ENCODE data around the gene KIRREL3. TPM values are rescaled to one million over a fixed set of nuclear protein-coding genes. Genes with fewer than 3 reads are reported as not detected.

The KIRREL3 gene
- total RNA-seq, 2 donors from 2014 or later: 0.28 TPM; not detected in 1

- intact Hi-C loops (cut with DNase I): no loop called here
- TF ChIP-seq, protein P1, sequence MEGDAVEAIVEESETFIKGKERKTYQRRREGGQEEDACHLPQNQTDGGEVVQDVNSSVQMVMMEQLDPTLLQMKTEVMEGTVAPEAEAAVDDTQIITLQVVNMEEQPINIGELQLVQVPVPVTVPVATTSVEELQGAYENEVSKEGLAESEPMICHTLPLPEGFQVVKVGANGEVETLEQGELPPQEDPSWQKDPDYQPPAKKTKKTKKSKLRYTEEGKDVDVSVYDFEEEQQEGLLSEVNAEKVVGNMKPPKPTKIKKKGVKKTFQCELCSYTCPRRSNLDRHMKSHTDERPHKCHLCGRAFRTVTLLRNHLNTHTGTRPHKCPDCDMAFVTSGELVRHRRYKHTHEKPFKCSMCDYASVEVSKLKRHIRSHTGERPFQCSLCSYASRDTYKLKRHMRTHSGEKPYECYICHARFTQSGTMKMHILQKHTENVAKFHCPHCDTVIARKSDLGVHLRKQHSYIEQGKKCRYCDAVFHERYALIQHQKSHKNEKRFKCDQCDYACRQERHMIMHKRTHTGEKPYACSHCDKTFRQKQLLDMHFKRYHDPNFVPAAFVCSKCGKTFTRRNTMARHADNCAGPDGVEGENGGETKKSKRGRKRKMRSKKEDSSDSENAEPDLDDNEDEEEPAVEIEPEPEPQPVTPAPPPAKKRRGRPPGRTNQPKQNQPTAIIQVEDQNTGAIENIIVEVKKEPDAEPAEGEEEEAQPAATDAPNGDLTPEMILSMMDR (IDR thresholded peaks at IDR 0.05): no peak
These were observed 177.3 kb downstream of the KIRREL3 start for GRCh38 chr11:126823274-126823673.

DNA sequence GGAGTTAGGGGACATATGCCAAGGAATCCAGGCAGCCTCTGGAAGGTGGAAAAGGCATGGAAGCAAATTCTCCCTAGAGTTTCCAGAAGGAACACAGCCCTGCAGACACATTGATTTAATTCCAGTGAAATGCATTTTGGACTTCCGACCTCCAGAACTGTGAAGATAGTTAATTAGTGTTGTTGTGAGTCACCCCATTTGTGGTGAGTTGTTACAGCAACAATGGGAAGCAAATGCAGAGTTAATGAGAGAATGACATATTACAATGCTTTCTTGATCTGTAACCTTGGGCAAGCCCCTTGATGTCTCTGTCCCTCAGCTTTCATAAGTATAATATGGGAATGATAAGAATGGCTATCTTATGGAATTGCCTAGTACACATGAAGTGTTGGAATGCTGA, 178.7 kb downstream of the KIRREL3 start:
- no peak overlapping the region for H3K27ac ChIP-seq
- no peaks in the 10 kb centered on the region for H3K36me3 ChIP-seq
- no peak for DNase-seq (ENCODE audit: low spot score)
- intact Hi-C loops (cut with DNase I): no loop called here
- 93% methylated on average over 1 of the region's 1 CpG for WGBS
- H3K9me3 ChIP-seq: no peaks in the 10 kb centered on the region
- no peaks in the 10 kb centered on the region for H3K4me1 ChIP-seq (replicated peaks)
- no peak overlapping the region for H3K4me3 ChIP-seq
- H3K27me3 ChIP-seq (replicated peaks; ENCODE audit: insufficient read depth): peaks cover 2% of the 10 kb centered on the region
- no peak for TF ChIP-seq POLR2AphosphoS5 (IDR thresholded peaks at IDR 0.05)
- TF ChIP-seq, protein P1 (IDR thresholded peaks at IDR 0.05): no peak
- TF ChIP-seq POLR2A (IDR thresholded peaks at IDR 0.05): no peak

More at GRCh38 chr11:126823274-126823673, 177.3 kb downstream of the KIRREL3 start:
- no peaks in the 10 kb centered on the region for H3K36me3 ChIP-seq
- no peaks in the 10 kb centered on the region for H3K9me3 ChIP-seq
- no peak overlapping the region for H3K27ac ChIP-seq
- DNase-seq (ENCODE audit: low spot score): no peak
- H3K4me3 ChIP-seq: no peak overlapping the region
- peaks cover 2% of the 10 kb centered on the region for H3K27me3 ChIP-seq (replicated peaks; ENCODE audit: insufficient read depth)
- H3K4me1 ChIP-seq (replicated peaks): no peaks in the 10 kb centered on the region

DNA sequence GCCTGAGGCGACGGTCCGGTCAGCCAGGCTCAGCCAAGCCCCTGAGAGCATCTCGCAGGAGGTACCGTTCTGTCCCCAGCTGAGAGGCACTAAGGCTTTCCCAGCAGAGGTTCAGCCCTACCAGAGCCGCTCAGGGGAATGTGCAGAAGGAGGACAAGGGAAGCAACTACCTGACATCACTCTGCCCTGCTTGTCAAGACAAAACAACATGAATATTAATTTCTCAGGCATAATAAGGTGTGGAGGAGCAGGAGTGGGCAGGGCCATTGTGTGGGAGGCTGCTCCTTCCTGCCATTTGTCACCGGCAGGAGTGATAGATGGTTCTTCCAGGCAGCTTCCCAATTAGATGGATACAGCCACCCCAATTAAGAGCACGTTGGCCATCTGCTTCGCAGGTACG, 181.4 kb downstream of the KIRREL3 start:
- H3K27me3 ChIP-seq (replicated peaks; ENCODE audit: insufficient read depth): peaks cover 2% of the 10 kb centered on the region
- WGBS: 79% methylated on average over 10 of the region's 10 CpGs

GRCh38 chr11:126817523-126818450, 182.8 kb downstream of the KIRREL3 start:
- Histone ChIP-seq H3K27ac (no peak overlapping the region), H3K4me1 (replicated peaks) (no peaks in the 10 kb centered on the region), H3K27me3 (replicated peaks; ENCODE audit: insufficient read depth) (peaks cover 2% of the 10 kb centered on the region), H3K4me3 (no peak overlapping the region), H3K9me3 (no peaks in the 10 kb centered on the region), H3K36me3 (no peaks in the 10 kb centered on the region)
- TF ChIP-seq POLR2A (IDR thresholded peaks at IDR 0.05): no peak
- no peak for TF ChIP-seq POLR2AphosphoS5 (IDR thresholded peaks at IDR 0.05)
- TF ChIP-seq, protein P1 (IDR thresholded peaks at IDR 0.05): no peak
- 70% methylated on average over 11 of the region's 11 CpGs for WGBS
- no peak for DNase-seq (ENCODE audit: low spot score)
- intact Hi-C loops (cut with DNase I): no loop called here

More for the DNA sequence above, 181.4 kb downstream of the KIRREL3 start:
- H3K4me3 ChIP-seq: no peak overlapping the region
- H3K27ac ChIP-seq: no peak overlapping the region
- intact Hi-C loops (cut with DNase I): no loop called here
- H3K4me1 ChIP-seq (replicated peaks): no peaks in the 10 kb centered on the region
- H3K36me3 ChIP-seq: no peaks in the 10 kb centered on the region
- no peak for DNase-seq (ENCODE audit: low spot score)
- TF ChIP-seq POLR2AphosphoS5 (IDR thresholded peaks at IDR 0.05): no peak
- no peak for TF ChIP-seq POLR2A (IDR thresholded peaks at IDR 0.05)
- H3K9me3 ChIP-seq: no peaks in the 10 kb centered on the region

GRCh38 chr11:126817096-126817495, 183.5 kb downstream of the KIRREL3 start:
- TF ChIP-seq POLR2AphosphoS5 (IDR thresholded peaks at IDR 0.05) (no peak), POLR2A (IDR thresholded peaks at IDR 0.05) (no peak)
- TF ChIP-seq, protein P1 (IDR thresholded peaks at IDR 0.05): no peak
- intact Hi-C loops (cut with DNase I): no loop called here
- Histone ChIP-seq H3K4me1 (replicated peaks) (no peaks in the 10 kb centered on the region), H3K27ac (no peak overlapping the region), H3K4me3 (no peak overlapping the region), H3K27me3 (replicated peaks; ENCODE audit: insufficient read depth) (peaks cover 2% of the 10 kb centered on the region), H3K36me3 (no peaks in the 10 kb centered on the region), H3K9me3 (no peaks in the 10 kb centered on the region)
- WGBS: 73% methylated on average over 1 of the region's 1 CpG
- DNase-seq (ENCODE audit: low spot score): no peak

Data from prostate gland (tissue), 2 donors.